Keratinocyte (primary cell): ENCODE measurements around the gene GPR146. TPM values are rescaled to one million over a fixed set of nuclear protein-coding genes. Genes with fewer than 3 reads are reported as not detected.

ENCODE experiments used
- DNase-seq: peaks from one replicate; pipeline ENCODE4 v3.0.0-alpha.2; 2011; ENCODE audit warnings: low read depth, missing footprints, low spot score
- FAIRE-seq: peaks from 2 replicates; lab custom pipeline; 2011; peaks lifted over from hg19 to GRCh38; lab: Jason Lieb, UNC
- H2AFZ ChIP-seq: 2 replicates; pipeline ENCODE4 v1.6.0; 2012; ENCODE audit warnings: low read length, control low read depth, inconsistent platforms; ENCODE audit not compliant: control insufficient read depth
- H3K27ac ChIP-seq: 2 replicates; pipeline ENCODE4 v1.5.1; 2011; ENCODE audit warnings: low read length; ENCODE audit not compliant: control insufficient read depth, insufficient read depth
- H3K27me3 ChIP-seq: 3 replicates; pipeline ENCODE4 v1.6.0; 2011; ENCODE audit warnings: low read length; ENCODE audit not compliant: control insufficient read depth, insufficient read depth; ENCODE audit errors: extremely low read depth
- H3K36me3 ChIP-seq, 2 experiments: 2 replicates in 1 of 2; 3 replicates in 1 of 2; pipeline ENCODE4 v1.5.1; 2011; ENCODE audit warnings: low read length in 2 of 2, mild to moderate bottlenecking in 1 of 2; ENCODE audit not compliant: control insufficient read depth in 2 of 2, insufficient read depth in 2 of 2; ENCODE audit errors: extremely low read depth in 1 of 2
- H3K4me1 ChIP-seq: 3 replicates; pipeline ENCODE4 v1.5.1; 2011; ENCODE audit warnings: low read length; ENCODE audit not compliant: control insufficient read depth, insufficient read depth; ENCODE audit errors: extremely low read depth
- H3K4me2 ChIP-seq: 3 replicates; pipeline ENCODE4 v1.6.0; 2011; ENCODE audit warnings: low read depth, low read length; ENCODE audit not compliant: control insufficient read depth, insufficient read depth; ENCODE audit errors: extremely low read depth
- H3K4me3 ChIP-seq, 3 experiments: fragments of 200-600 bp in 1 of 3; sonication (generic) in 1 of 3; 2 replicates in 2 of 3; 3 replicates in 1 of 3; pipeline ENCODE4 v1.5.1; 2011 to 2016; ENCODE audit warnings: low read length in 3 of 3, mild to moderate bottlenecking in 3 of 3, control low read depth in 2 of 3, inconsistent platforms in 1 of 3, low read depth in 1 of 3, mixed read lengths in 1 of 3, mixed run types in 1 of 3, moderate library complexity in 1 of 3; ENCODE audit not compliant: control insufficient read depth in 2 of 3, insufficient read depth in 2 of 3; ENCODE audit errors: extremely low read depth in 1 of 3
- H3K79me2 ChIP-seq: 2 replicates; pipeline ENCODE4 v1.6.0; 2012; ENCODE audit warnings: low read length; ENCODE audit not compliant: control insufficient read depth, insufficient read depth
- H3K9ac ChIP-seq: 3 replicates; pipeline ENCODE4 v1.6.0; 2011; ENCODE audit warnings: low read length; ENCODE audit not compliant: control insufficient read depth, insufficient read depth; ENCODE audit errors: extremely low read depth
- H3K9me1 ChIP-seq: 3 replicates; pipeline ENCODE4 v1.6.0; 2011; ENCODE audit warnings: low read length; ENCODE audit not compliant: control insufficient read depth, insufficient read depth; ENCODE audit errors: extremely low read depth
- H3K9me3 ChIP-seq: 2 replicates; pipeline ENCODE4 v1.5.1; 2012; ENCODE audit warnings: low read depth, low read length; ENCODE audit not compliant: control insufficient read depth
- H4K20me1 ChIP-seq: 3 replicates; pipeline ENCODE4 v1.6.0; 2011; ENCODE audit warnings: low read length; ENCODE audit not compliant: control insufficient read depth, insufficient read depth; ENCODE audit errors: extremely low read depth
- CTCF ChIP-seq, 3 experiments: IDR thresholded peaks in 1 of 3; conservative IDR thresholded peaks in 1 of 3; optimal IDR thresholded peaks in 1 of 3; 2 replicates in 2 of 3; 3 replicates in 1 of 3; pipeline versions ENCODE3 to v1.5.1; 2011; ENCODE audit warnings: low read length in 3 of 3, mild to moderate bottlenecking in 3 of 3, moderate library complexity in 2 of 3, control low read depth in 1 of 3, inconsistent platforms in 1 of 3; ENCODE audit not compliant: insufficient read depth in 2 of 3; ENCODE audit errors: extremely low read depth in 1 of 3
- EZH2 ChIP-seq: IDR thresholded peaks from one replicate; pipeline ENCODE4 v1.6.1; 2012; ENCODE audit warnings: inconsistent platforms, mild to moderate bottlenecking, low read length, moderate library complexity
- dilution Hi-C: fragments of 300-500 bp; cut with MboI; formaldehyde crosslinking; loops from one replicate; pipeline ENCODE4 v1.7.0; 2020; ENCODE audit warnings: low sequenced_read_pairs; ENCODE audit not compliant: extremely low pct_ligation_motif_present
- polyA plus RNA-seq, 5 experiments: library from polyadenylated mRNA; depleted of rRNA in 3 of 5; stranded (reverse) in 3 of 5; stranded (forward) in 1 of 5; unstranded in 1 of 5; fragments of >200 nt; gene quantifications; 1 replicate in 1 of 5; 2 replicates in 3 of 5; 3 replicates in 1 of 5; pipeline versions ENCODE4 v1.2.1 to v1.2.3, GENCODE V29; 2011 to 2012; ENCODE audit warnings: missing spikeins in 2 of 5, low read depth in 1 of 5, low replicate concordance in 1 of 5

Gene GPR146
- polyA plus RNA-seq, 1 donor (not counting 4 experiments of a cell fraction or from before 2014, with no cell fraction given): 0.13 TPM

- Histone ChIP-seq H3K9me3 (no peaks in the 10 kb centered on the region), H3K27ac (no peak overlapping the region), H3K9ac (no peak overlapping the region), H3K36me3 (no peaks in the 10 kb centered on the region), H3K27me3 (no peaks in the 10 kb centered on the region), H3K4me2 (no peak overlapping the region), H3K4me3 (no peak overlapping the region), H3K4me1 (peaks cover 13% of the 10 kb centered on the region), H4K20me1 (no peaks in the 10 kb centered on the region), H2AFZ (no peak overlapping the region), H3K79me2 (peaks cover 7% of the 10 kb centered on the region), H3K9me1 (no peaks in the 10 kb centered on the region)
- TF ChIP-seq EZH2 (no peak), CTCF (optimal IDR thresholded peaks at IDR 0.05 in 1 of 3, IDR thresholded peaks at IDR 0.05 in 1 of 3, conservative IDR thresholded peaks at IDR 0.05 in 1 of 3; ENCODE audit: extremely low read depth in 1 of 3, insufficient read depth in 2 of 3, low read length in 3 of 3) (no peak)
- FAIRE-seq (no peak), DNase-seq (no peak)
- dilution Hi-C loops: no loop called here
Measured at GRCh38 chr7:1031716-1032455, 12.5 kb upstream of the GPR146 start.

- FAIRE-seq (no peak), DNase-seq (no peak)
- Histone ChIP-seq H3K9ac (no peak overlapping the region), H3K27ac (no peak overlapping the region), H3K4me2 (no peak overlapping the region), H3K4me1 (peaks cover 8% of the 10 kb centered on the region), H3K36me3 (no peaks in the 10 kb centered on the region), H4K20me1 (no peaks in the 10 kb centered on the region), H3K9me3 (no peaks in the 10 kb centered on the region), H2AFZ (no peak overlapping the region), H3K9me1 (no peaks in the 10 kb centered on the region), H3K4me3 (no peak overlapping the region), H3K27me3 (no peaks in the 10 kb centered on the region), H3K79me2 (peaks cover under 1% of the 10 kb centered on the region)
- no peak for TF ChIP-seq EZH2
- dilution Hi-C loops: no loop called here
Measured at GRCh38 chr7:1032536-1033181, 11.7 kb upstream of the GPR146 start.
